Heart left ventricle (tissue), 16 donors: ENCODE data around the gene PPM1L. TPM values are rescaled to one million over a fixed set of nuclear protein-coding genes. Genes with fewer than 3 reads are reported as not detected.
A peak's percentile ranks its signal among the peaks of the same experiment; 100 is the strongest.

Experiments
- ATAC-seq, 4 donors: fragments of 200-7000 bp; cut with Tn5 transposase; one replicate each; pipeline ENCODE4 v1.9.1; 2020 to 2022; ENCODE audit warnings: moderate library complexity in 4 of 4, mild to moderate bottlenecking in 3 of 4, moderate number of reproducible peaks in 1 of 4
- DNase-seq, 5 donors: peaks; one replicate each; pipeline ENCODE4 v3.0.0-alpha.2; 2020
- H3K27ac ChIP-seq, 12 donors: fragments of 200-600 bp; sonication (generic) in 4 of 12; one replicate each; pipeline versions ENCODE4 v1.5.0 to v1.8.0; 2016 to 2022; ENCODE audit warnings: mild to moderate bottlenecking in 2 of 12
- H3K27me3 ChIP-seq, 9 donors: fragments of 200-600 bp; sonication (generic) in 2 of 9; one replicate each; pipeline versions ENCODE4 v1.5.1 to v1.8.0; 2016 to 2022; ENCODE audit warnings: mild to moderate bottlenecking in 3 of 9
- H3K36me3 ChIP-seq, 9 donors: fragments of 200-600 bp; sonication (generic) in 2 of 9; one replicate each; pipeline versions ENCODE4 v1.5.0 to v1.8.0; 2018 to 2022; ENCODE audit warnings: mild to moderate bottlenecking in 2 of 9
- H3K4me1 ChIP-seq, 12 donors: fragments of 200-600 bp; sonication (generic) in 4 of 12; one replicate each; pipeline versions ENCODE4 v1.5.0 to v1.8.0; 2016 to 2022; ENCODE audit warnings: mild to moderate bottlenecking in 3 of 12
- H3K4me3 ChIP-seq, 12 donors: fragments of 200-600 bp; sonication (generic) in 4 of 12; one replicate each; pipeline versions ENCODE4 v1.5.0 to v1.8.0; 2017 to 2022; ENCODE audit warnings: mild to moderate bottlenecking in 9 of 12, moderate library complexity in 4 of 12
- H3K9me3 ChIP-seq, 12 donors: fragments of 200-600 bp; sonication (generic) in 4 of 12; one replicate each; pipeline versions ENCODE4 v1.5.0 to v1.8.0; 2016 to 2022; ENCODE audit warnings: mild to moderate bottlenecking in 1 of 12
- POLR2A ChIP-seq, 2 donors: fragments of 450-650 bp; IDR thresholded peaks; one replicate each; pipeline ENCODE4 v1.6.1; 2017; ENCODE audit warnings: antibody characterized with exemption in 2 of 2, mild to moderate bottlenecking in 2 of 2, moderate library complexity in 2 of 2
- WGBS, 4 donors: extraction: QIAGEN DNeasy Blood & Tissue Kit in 2 of 4; methylation state at CpG; one replicate each; pipeline versions ENCODE4 v1.1.5 to v1.1.7; 2013 to 2018; 5-methylcytosine and 5-hydroxymethylcytosine counted together
- intact Hi-C, 10 donors: fragments of 100-400 bp; cut with DNase I; formaldehyde crosslinking; loops; one replicate each; pipeline versions ENCODE4 v1.11.1 to v1.14.2; 2022
- polyA plus RNA-seq, 2 donors: library from polyadenylated mRNA; stranded (reverse); fragments of 200-250 nt; gene quantifications; one replicate each; pipeline ENCODE4 v1.2.3, GENCODE V29; 2013
- total RNA-seq, 9 donors: library from RNA; depleted of rRNA in 2 of 9; stranded (reverse); fragments of >200 nt in 2 of 9; fragmentation: NEBNext Ultra II Directional in 3 of 9; extraction: Animal tissue kit (Norgen Biotek cat#: 25700) in 3 of 9; gene quantifications; one replicate each; pipeline versions ENCODE4 v1.1.0 to v1.2.4, GENCODE V29; 2016 to 2023
- TF ChIP-seq, protein P1 (sequence below), 12 donors: fragments of 200-600 bp; sonication (generic) in 4 of 12; IDR thresholded peaks; one replicate each; pipeline versions ENCODE4 v1.5.0 to v1.8.0; 2018 to 2022; ENCODE audit warnings: antibody characterized with exemption in 12 of 12, mild to moderate bottlenecking in 5 of 12
- donor health status: ischemic (EF 13 %, LVEDD 7.1; RV severe dilation, severe dysfunction).
- donor health status: healthy with polysubstance abuse.
- donor health status: DM: no; HTN: yes; CAD: no.
- donor health status: DM: no; HTN: no; CAD: no.
- donor health status: ischemic (EF 25% LVEDD 6.9; RV normal size, moderate dysfunction).
- donor health status: ischemic (EF 25% LVEDD 5.7; RV mildly dilated, moderate dysfunction).
- donor health status: healthy.
- donor health status: DM: yes; HTN: yes; CAD: no.
- donor health status: ischemic (EF 35%, LVEDD 5.7; RV mildly dilated, moderate dysfunction).
- donor health status: nonischemic (EF 11% LVEDD 7.7; RV severe dilation, severe dysfunction).
- donor health status: DM: yes; HTN: yes; CAD: no.
- donor health status: PGD.
- donor health status: ischemic (EF 29% LVEDD 5.4; RV normal size, mild dysfunction).
- donor health status: nonischemic (EF 23%, LVEDD 6.1; RV moderate dilation, normal function).

PPM1L gene
- total and polyA plus RNA-seq, 11 donors = 6.2 to 89.6 (median 41.7) TPM

DNA sequence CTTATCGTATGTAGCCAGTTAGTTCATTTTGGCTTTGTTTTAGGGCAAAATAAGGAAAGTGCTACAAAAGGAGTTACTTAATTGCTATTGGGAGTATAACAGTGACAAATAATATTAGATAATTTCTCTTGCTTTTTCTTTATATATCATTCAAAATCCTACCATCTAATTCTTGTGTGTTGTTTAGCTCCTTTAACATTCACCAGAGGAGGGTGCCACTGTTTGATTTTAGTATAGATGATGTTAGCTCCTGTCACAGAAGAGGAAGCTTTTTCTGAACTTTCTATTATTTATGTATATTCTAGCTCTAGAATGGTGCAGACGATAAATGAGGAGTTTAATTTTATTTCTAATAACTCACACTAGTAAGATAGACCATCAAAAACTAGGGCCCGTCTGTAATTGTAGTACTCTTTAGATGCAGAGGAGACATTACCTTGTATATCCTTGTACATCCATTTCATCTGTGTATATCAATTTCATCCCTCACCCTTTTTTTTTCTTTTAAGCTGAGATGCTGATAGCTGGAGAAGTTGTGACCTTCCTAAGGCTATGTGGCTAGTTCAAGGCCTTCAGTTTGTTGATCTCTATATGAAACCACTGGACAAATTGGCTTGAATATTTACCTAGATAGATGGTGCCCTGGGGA lies 3.0 kb downstream of the PPM1L start:
- DNase-seq (no peak), ATAC-seq (no peak)
- intact Hi-C loops = loop anchor here in 9 of 10 donors (2.0 to 10.0 kb wide), 9 partner anchors 48 to 463 kb away; partner anchors contain the start of genes KPNA4 (in 5 of the 9) and NMD3 (in 1 of the 9)
- TF ChIP-seq, protein P1, sequence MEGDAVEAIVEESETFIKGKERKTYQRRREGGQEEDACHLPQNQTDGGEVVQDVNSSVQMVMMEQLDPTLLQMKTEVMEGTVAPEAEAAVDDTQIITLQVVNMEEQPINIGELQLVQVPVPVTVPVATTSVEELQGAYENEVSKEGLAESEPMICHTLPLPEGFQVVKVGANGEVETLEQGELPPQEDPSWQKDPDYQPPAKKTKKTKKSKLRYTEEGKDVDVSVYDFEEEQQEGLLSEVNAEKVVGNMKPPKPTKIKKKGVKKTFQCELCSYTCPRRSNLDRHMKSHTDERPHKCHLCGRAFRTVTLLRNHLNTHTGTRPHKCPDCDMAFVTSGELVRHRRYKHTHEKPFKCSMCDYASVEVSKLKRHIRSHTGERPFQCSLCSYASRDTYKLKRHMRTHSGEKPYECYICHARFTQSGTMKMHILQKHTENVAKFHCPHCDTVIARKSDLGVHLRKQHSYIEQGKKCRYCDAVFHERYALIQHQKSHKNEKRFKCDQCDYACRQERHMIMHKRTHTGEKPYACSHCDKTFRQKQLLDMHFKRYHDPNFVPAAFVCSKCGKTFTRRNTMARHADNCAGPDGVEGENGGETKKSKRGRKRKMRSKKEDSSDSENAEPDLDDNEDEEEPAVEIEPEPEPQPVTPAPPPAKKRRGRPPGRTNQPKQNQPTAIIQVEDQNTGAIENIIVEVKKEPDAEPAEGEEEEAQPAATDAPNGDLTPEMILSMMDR (IDR thresholded peaks at IDR 0.05) = peak in 9 of 12 donors; percentile 8 to 44 (median 22)
- TF ChIP-seq POLR2A (IDR thresholded peaks at IDR 0.05) = no peak
- peaks cover 0 to 29% (median 5%) of the 10 kb centered on the region in 12 donors for H3K4me1 ChIP-seq
- 66 to 87% (median 75%) methylated on average over 3 of the region's 3 CpGs for WGBS, 4 donors
- H3K4me3 ChIP-seq = peak overlapping the region in 7 of 12 donors; percentile 7 to 82 (median 73)
- no peaks in the 10 kb centered on the region for H3K36me3 ChIP-seq
- H3K27ac ChIP-seq = peak overlapping the region in 2 of 12 donors; percentile 3 to 28
- no peaks in the 10 kb centered on the region for H3K27me3 ChIP-seq
- no peaks in the 10 kb centered on the region for H3K9me3 ChIP-seq

DNA sequence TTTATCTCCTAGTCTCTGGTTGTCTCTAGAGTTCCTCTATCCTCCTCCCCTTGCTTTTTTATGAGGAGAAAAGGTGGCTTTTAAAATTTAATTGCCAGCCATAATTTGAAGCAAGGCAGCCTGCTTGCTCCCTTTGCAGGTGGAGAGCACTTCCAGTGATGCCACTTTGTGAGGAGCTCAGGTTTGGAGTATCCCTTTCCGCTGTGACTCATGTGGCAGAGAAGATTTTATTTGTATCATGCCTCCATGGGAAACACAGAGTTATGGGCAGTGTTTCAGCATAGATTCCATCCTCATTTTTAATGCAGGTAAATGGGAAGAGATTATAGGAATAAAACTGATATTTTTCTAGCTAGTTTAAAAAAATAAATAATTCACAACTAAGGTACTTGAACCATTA lies 7.0 kb downstream of the PPM1L start:
- WGBS, 4 donors = 97 to 100% (median 99%) methylated on average over 1 of the region's 1 CpG
- Histone ChIP-seq H3K27ac (no peak overlapping the region), H3K36me3 (no peaks in the 10 kb centered on the region), H3K4me1 (peaks cover 0 to 17% (median 2%) of the 10 kb centered on the region in 12 donors), H3K4me3 (no peak overlapping the region), H3K27me3 (no peaks in the 10 kb centered on the region), H3K9me3 (no peaks in the 10 kb centered on the region)
- ATAC-seq (no peak), DNase-seq (no peak)
- intact Hi-C loops = loop anchor here in 1 of 10 donors (5.0 kb wide), 1 partner anchor 169 kb away; no protein-coding TSS in a partner anchor
- no peak for TF ChIP-seq POLR2A (IDR thresholded peaks at IDR 0.05)
- TF ChIP-seq, protein P1 (IDR thresholded peaks at IDR 0.05) = no peak

DNA sequence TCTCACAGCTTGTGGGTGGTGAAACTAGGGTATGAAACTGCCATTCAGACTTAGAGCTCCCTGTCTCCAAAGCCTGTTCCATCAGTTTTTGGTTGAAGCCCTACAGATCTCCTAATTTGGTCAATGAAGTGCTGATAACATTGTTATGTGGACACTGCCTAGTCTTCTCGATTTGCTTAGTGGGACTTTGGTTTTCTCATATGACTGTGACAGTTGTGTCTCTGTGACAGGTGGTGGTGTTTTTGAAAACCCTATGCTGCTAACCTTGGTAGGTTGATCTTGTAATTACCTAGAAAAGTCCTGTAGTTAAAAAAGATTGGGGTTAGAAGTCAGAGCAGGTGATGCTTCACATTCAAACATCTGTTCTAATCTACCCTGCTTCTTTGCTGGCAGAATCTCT lies 9.2 kb downstream of the PPM1L start:
- Histone ChIP-seq H3K4me3 (no peak overlapping the region), H3K4me1 (peaks cover 0 to 23% (median 0%) of the 10 kb centered on the region in 12 donors), H3K9me3 (no peaks in the 10 kb centered on the region), H3K27ac (peak overlapping the region in 1 of 12 donors; percentile 25), H3K27me3 (no peaks in the 10 kb centered on the region), H3K36me3 (no peaks in the 10 kb centered on the region)
- no peak for ATAC-seq
- no peak for DNase-seq
- 26 to 47% (median 40%) methylated on average over 1 of the region's 1 CpG for WGBS, 4 donors
- intact Hi-C loops = no loop called here
- no peak for TF ChIP-seq POLR2A (IDR thresholded peaks at IDR 0.05)
- TF ChIP-seq, protein P1 (IDR thresholded peaks at IDR 0.05) = no peak

DNA sequence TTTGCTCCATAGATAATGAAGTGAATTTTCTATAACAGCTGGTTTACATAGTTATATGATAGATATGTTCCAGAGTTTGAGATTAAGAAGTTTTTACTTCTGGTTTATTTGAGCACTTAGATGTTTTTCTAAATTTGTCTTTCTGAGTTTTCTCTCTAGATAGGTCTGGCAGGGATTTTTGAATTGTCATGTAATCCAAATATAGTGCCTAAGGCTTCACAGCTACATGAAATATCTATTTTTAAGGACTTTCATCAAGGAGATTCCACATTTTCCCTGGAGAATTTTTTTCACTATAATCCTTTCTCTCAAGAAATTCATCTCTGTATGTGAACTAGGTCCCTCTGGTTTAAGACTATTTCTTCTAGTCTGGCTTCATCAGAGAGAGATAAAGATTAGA lies 12.0 kb downstream of the PPM1L start:
- Histone ChIP-seq H3K9me3 (no peaks in the 10 kb centered on the region), H3K27me3 (no peaks in the 10 kb centered on the region), H3K36me3 (no peaks in the 10 kb centered on the region), H3K4me1 (peaks cover 0 to 40% (median 9%) of the 10 kb centered on the region in 12 donors), H3K27ac (peak overlapping the region in 8 of 12 donors; percentile 2 to 52 (median 14)), H3K4me3 (no peak overlapping the region)
- TF ChIP-seq, protein P1 (IDR thresholded peaks at IDR 0.05) = no peak
- DNase-seq (no peak), ATAC-seq (peak in 1 of 4 donors; percentile 22)
- intact Hi-C loops = no loop called here
